Measurements from ENCODE around the gene RNF32.
A peak's percentile ranks its signal among the peaks of the same experiment; 100 is the strongest.

The RNF32 gene

DNA sequence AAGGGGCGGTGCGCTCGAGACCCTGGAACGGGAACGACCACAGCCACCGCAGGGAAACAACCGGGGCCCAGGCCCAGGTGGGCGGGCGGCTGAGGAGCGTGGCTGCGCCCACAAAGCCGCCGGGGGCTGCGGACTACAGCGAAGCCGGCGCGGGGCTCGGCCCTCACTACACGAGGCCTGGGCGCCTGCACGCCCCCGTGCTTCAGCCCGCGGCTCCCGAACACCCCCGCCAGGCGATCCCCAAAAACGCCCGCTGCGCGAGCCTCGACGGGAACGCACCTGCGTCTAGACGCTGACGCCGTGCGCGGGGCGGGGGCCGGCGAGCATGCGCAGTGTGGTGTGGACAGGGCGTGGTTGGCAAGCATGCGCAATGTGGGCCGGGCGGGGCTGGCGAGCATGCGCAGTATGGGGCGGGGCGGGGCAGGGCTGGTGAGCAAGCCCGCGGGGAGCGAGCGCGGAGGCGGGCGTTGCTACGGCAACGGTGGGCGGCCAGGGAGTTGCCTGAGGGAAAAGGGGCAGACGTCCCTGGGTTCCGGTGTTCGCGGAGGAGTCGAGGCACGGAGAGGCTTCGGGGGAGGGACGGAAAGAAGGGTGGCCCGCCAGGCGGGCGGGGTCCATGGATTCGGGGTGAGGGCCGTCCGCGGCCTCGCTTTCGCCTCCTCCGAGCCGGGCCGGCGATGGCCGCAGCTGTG, at the start of gene RNF32:
RNF32 (plus strand) TSS at position 518 of the 692 bp plus-strand sequence. CDS start 3,104 bp downstream, outside the sequence.
- DNase-seq (ENCODE audit: low spot score): peak; percentile 96

DNA sequence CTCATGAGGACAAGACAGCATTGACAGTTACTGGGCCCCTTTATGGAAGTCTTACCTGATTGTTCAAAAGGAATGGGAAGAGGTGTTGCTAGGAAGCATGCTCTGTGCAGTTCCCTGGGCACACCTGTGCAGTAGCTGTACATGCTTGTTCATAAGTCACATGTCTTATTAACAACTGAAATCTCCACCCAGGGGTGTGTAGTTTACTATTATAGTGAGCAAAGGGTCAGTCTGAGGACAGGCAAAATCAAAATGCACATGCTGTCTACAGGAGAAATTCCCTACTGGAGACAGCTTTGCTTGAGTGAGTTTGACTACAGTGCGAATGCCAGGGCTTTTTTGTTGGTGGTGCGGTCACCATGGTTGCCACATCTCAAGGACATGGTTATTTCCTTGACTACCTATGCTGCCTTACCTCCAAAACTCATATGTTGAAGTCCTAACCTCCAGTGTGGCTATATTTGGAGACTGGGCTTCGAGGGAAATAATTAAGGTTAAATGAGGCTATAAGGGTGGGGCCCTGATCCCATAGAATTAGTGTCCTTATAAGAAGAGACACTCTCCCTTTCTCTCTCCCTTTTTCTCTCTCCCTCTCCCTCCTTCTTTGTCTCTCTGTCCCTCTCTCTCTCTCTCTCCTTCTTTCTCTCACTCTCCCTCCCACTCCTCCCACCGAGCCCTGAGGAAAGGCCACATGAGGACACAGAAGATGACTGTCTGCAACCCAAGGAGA, 48.3 kb upstream of the RNF32 start:
- no peak for DNase-seq (ENCODE audit: low spot score)

DNA sequence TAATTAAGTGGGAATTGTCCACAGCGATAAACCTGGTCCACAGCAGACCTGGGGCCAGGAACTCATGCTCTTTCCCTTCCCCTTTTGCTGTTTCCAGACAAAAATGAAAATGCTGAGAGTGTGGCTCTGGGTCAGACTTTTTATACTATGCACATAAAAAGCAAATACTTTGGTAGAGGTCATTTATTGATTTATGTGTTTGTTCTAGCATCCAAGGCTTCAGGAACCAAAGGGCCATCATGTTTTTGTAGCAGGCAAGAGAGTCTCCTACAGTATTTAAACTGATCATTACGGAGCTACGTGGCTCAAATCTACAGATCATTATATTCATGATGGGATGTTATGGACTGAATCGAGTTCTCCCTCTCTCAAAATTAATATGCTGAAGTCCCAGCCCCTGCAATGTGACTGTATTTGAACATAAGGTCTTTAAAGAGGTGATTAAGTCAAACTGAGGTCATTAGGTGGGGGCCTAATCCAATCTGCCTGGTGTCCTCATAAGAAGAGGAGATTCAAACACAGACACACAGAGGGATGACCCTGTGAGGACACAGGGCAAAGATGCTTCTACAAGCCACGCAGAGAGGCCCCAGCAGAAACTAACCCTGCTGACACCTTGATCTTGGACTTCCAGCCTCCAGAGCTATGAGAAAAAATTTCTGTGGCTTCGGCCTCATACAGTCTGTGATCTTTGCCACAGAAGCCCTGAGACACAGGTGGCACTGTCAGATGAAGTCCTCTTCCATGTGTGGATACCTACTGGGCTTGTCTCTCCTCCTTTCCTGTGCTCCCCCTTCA, 46.1 kb upstream of the RNF32 start:
- DNase-seq (ENCODE audit: low spot score): no peak

DNA sequence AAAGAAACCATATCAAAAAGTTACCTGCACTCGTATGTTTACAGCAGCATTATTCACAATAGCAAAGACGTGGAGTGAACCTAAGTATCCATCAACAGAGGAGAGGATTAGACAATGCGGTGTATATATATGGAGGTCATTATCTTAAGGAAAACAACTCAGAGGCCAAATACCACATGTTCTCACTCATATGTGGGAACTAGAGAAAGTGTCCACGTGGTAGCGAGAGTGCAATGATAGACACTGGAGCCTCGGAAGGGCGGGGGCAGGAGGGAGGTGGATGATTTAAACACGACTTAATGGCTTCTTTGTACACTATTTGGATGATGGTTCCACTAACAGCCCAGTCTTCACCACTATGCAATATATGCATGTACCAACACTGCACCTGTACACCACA, 40.1 kb upstream of the RNF32 start:
- no peak for DNase-seq (ENCODE audit: low spot score)

DNA sequence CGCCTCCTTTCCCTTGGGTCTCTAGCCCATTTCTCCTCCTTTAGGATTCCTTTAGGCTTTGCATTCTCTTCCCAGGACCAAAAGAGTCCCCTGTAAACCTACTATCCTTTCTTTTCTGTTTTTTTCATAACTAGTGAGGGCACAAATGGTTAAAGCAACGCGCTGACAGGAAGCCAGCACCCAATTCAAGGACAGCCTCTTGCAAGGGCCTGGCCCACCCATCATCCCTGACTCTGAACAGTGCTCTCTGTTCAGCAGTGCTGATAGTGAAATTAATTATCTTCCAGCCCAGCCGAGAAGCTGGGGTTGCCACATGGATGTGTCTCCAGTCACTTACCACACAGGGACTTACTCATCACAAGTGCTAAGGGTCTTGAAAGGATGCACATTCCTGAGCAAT, 38.3 kb upstream of the RNF32 start:
- no peak for DNase-seq (ENCODE audit: low spot score)

DNA sequence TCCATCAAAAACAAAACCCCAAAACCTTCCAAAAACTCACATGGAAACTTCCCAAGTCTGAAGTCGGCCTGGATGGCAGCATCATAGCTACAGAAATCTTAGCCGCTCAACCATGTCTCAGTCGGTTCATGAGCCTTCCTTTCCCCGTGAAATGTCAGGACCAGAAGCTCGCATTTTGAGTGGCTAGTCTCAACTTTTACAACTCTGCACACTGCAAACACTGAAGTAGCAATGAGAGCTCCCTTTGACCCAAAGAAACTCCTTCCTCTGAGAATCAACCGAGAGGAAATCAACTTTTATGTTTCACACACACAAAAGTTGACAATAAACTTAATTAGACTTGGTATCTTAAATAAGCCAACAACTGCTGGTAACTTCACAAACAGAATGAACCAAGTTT, 37.6 kb upstream of the RNF32 start:
- no peak for DNase-seq (ENCODE audit: low spot score)

DNA sequence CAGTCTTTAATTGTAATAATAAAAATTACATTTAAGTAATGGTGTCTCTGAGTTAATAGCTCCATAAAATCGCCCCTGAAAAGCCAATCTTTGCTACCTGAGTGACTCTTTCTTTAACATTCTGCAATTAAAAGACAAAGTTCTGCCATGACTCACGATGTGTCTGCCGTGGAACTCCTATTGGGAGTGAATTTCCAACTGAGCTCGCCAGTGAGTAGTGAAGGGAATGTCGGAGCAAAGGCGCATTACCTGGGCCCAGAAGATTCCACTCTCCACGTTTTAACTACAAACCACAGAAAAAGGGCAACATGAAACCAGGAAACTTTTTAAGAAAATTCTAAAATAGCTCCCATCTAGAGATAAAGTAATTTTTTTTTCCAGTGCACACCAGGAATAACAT, 36.9 kb upstream of the RNF32 start:
- no peak for DNase-seq (ENCODE audit: low spot score)

DNA sequence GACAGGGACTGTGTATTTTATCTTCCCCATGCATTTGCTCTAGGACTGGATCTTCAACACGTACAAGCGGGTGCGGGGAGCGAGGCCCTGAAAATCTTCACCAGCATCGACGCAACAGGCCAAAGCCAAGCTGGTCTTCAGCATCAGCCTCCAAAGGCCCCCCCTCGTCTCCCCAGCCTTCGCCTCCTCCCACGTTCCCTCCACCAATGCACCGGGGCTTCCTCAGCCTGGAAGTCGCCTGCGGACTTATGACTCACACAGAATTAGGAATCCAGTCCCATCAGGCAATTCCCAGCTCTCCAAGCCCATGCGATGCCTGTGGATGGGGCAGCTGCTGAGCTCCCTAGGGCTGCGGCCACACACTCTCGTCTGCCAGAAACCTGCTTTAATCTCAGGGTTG, 36.3 kb upstream of the RNF32 start:
- DNase-seq (ENCODE audit: low spot score): no peak

DNA sequence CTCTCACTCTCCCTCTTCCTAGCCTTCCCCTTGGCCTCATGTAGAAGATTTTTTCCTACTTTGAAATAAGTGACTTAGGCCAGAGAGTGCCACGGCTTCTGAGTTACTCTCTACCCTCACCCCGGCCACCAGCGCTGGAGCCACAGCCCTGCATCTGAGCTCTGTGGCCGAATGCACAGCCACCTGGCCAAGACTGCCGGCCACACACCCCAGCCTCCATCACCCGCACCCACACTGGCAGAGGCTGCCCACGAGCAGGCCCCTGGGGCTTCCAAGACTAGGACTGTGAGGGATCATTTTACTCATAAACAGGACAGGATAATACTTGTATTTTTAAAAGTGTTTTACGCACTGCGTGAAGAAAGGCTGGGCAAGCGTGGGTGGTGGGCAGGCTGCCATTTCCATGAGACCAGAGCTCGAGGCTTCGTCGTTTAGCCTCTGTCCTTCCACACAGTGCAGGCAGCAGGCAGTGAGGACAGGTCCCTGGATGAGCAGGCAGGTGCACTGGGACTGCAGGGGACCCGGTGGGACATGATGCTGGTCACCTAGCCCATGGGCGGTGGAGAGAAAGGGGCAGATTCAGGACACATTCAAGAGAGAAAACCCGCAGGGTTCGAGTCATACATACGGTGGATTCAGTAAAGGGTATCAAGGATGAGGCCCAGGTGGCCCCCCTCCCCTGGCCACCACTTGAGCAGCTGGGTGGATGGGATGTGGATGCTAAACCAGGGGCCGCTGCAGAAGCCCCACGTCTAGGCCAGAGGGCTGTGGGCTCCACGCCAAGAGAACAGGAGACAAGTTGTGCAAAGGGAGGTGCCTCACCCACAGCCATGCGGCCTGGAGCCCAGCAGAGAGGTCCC, 35.5 kb upstream of the RNF32 start:
- no peak for DNase-seq (ENCODE audit: low spot score)

DNA sequence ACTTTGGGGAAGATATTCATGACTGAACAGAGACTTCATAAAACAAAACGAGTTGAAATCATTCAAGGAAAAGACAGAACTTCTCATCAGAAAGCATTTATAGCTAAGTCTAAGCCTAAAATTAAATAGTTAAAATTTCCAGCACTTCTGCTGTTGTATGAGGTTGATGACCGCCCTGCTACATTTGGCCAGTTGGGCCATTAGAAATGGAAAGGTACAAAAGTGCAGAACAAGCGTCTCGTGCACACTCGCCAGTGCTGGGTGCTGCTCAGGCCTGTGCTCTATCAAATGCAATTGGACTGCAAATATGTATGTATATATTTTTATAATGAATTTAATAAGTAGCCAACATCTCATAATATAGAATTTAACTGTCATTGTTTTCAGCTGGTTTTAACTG, 34.4 kb upstream of the RNF32 start:
- DNase-seq (ENCODE audit: low spot score): no peak

DNA sequence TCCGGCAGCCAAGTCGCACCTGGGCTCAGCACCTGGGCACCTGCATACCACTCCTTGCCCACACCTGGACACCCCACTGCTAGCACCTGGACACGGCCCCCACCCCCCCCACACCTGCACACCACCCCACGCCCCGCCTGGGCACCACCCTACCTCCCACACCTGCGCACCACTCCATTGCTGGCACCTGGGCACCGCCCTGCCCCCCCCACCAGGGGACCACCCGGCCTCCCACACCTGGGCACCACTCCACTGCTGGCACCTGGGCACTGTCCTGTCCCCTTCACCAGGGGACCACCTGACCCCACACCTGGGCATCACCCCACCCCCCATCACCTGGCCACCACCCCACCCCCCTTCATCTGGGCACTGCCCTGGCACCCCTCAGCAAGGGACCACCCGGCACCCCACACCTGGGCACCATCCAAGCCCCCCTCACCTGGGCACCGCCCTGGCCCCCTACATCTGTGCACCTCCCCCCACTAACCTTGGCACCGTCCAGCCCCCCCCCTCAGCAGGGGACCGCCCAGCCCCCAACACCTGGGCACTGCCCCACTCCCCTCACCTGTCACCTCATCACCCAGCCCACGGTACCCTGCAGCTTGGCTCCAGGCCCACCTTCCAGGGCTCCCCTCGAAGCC, 33.8 kb upstream of the RNF32 start:
- DNase-seq (ENCODE audit: low spot score): no peak

DNA sequence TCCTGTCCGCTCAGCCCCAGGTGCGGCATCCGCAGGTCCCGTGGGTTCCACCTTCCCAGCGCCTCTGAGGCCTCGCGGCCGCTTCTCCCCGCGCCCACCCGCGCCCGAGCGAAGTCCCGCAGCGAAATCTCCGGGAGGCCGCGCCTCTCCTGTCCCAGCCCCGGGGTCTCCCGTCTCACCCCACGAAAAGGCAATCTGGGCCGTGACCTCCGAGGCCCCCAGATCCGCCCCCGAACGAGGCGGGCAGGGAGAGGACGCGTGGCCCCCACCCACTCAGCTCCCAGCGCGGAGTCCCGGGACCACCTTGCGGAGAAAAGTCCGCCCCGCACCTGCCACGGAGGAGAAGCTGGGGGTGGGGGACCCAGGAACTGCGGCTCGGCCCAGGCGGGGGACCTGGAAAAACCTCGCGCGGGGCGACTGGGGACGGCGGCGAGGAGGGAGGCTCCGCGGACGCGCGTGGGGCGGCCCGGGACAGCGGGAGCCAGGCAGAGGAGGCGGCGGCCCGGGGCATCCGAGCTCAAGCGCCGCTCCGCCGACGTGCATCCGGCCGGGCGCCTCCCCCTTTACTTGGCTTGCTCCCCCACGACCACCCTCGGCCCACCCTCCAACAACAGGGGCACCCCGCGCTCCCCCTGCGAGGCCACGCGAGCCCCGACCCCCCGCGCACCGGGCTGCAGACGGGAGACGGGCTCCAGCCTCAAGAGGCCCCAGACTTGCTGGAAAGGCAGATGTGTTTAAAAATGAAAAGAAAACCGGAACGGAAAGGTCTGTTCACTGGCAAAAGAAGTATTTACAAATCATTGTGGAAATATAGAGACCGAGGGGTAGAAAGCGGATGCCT, 33.0 kb upstream of the RNF32 start:
- no peak for DNase-seq (ENCODE audit: low spot score)

DNA sequence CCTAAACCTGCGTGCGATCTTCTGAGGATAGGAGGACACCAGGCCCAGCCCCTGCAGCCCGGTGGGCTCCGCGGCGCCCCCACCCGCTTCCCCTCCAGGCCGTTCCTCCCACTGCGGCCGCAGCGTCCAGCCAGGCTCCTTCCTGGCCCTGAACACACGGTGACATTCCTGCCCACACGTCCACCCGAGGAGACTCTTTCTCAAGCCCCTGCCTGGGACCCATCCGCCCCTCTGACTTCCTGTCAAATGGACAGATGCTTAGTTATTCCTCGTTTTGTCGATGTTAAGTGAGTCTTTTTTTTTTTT, 32.4 kb upstream of the RNF32 start:
- no peak for DNase-seq (ENCODE audit: low spot score)

DNA sequence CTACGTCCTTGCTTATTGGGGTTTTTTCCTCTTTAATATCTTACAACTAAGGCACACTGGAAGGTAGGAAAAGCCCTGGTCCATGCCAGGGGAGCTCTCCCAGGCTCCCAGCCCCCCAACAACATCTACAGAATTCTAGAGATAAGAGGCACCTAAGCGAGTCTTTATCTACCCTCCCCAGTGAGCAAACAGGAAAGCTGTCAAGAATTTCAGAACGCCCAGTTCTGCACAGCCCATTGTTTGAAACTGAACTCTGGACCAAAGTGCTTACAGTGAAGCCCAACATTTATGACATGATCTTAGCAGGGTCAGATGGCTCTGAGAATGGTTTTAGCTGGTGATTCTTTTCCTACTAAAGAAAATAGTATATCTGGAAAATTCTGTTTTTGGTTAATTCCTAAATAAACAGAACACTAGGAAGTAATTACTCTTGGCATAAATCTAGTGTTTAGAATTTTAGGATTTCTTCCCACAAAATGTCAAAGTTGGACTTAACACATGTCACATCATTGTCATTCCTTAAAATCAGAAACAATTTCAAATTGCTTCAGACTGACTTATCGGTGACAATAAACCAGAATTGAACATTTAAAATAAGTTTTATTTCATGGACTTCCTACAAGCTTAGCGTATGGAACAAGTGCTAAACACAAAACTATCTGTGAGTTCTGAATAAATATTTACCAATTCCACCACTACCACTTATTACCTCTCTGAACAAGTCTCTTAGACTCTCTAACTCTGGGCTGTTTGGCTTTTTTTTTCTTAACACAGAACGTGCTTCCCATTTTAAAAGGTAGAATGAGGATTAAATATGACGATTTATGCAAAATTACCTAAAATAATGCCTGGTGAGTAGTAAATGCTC, 31.3 kb upstream of the RNF32 start:
- DNase-seq (ENCODE audit: low spot score): no peak

DNA sequence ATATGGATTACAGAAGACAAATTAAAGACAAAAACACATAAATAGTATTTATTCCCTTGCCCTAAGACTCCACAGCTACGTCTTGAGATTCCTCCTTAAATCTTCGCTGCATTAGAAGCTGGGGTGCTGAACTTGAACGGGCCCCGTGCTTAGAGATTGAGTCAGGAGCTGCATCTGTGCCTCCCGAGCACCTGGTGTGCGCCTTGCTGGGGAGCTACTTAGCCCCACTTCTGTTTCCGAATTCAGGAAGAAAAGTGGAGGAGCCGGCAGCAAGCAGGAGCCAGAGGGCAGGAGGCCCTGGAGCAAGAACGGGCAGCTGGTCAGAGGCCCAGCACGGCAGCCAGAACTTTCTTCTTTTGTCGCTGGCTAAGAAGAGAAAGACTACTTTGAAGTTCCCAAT, 30.4 kb upstream of the RNF32 start:
- no peak for DNase-seq (ENCODE audit: low spot score)

DNA sequence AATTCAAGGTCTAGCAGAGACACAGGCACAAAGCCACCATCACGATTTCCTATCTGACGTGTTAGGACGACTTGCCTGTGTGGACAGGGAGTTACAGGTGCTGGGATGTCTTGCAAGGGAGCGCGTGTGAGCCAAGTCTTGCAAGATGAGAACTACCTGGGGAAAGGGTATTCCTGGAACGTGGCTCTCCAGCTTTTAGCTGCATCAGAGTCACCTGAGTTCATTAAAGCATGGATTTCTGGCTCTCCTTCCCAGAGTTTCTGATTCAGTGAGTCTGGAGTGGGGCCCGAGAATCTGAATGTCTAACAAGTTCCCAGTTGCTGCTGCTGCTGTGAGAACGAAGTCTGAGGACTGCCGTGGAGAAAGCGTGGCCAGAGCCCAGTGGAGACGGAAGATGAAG, 30.0 kb upstream of the RNF32 start:
- DNase-seq (ENCODE audit: low spot score): no peak

DNA sequence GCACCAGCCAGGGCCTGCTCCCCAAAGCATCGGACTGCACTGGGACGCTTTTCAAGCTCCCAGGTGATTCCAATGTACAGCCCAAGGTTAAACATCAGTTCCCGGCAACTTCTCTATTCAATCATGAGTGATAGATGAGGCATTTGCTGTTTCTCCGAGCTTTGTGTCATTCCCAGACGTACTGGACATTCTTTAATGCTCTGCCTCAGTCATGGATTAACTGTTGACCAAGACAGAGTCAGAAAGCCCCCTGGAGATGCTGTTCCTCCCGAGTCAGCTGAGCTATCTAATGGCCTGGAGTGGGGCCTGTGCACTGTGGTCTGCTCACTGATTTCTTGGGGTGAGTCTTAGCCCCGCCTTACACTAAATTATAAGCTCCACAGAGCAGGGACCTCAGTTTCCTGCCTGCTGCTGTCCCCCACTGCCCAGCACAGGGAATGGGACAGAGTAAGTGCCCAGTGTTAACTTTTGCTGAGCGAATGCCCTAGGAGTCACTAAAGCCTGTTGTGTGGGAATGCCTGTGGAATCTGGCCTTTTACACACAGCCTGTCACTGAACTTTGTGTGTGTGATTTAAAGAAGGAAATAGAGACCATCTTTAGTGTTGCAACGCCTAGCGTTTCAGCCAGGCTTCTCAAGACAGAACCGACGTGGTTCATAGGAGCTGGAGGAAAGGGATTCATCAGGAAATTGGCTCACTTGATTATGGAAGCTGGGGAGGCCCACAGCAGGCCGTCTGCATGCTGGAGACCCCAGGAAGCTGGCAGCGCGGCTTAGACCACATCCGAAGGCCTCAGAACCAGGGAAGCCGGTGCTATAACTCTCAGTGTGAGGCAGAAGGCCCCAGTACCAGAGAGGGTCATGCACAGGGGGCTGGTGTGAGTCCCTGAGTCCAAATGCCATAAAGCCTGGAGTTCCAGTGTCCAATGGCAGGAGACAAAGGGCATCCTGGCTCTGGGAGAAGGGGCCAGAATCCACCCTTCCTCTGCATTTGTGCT, 29.3 kb upstream of the RNF32 start:
- no peak for DNase-seq (ENCODE audit: low spot score)

DNA sequence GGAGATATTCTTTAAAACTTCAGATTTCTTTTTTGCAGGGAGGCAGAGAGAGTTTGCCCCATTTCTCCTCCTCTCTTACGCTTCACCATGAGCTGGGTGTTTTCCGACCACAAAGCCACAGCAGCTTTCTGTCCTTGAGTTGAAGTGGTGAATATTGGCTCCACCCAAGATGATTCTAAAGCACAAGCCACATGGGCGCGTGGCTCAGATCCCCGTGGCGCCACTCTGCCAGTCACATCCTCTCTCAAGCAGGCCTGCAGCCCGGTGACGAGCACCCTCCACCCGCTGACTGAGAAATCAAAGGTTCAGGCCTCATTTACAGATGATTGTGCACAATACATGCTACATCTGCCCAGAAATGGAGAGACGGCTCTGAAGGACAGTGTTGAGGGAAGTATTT, 27.6 kb upstream of the RNF32 start:
- DNase-seq (ENCODE audit: low spot score): peak; percentile 83
